CMK (cell line): Measurements from ENCODE around the gene MYCL.

Experiments
- DNase-seq: peaks from one replicate; pipeline ENCODE4 v3.0.0-alpha.2; 2010; ENCODE audit warnings: low read depth

MYCL gene

DNA sequence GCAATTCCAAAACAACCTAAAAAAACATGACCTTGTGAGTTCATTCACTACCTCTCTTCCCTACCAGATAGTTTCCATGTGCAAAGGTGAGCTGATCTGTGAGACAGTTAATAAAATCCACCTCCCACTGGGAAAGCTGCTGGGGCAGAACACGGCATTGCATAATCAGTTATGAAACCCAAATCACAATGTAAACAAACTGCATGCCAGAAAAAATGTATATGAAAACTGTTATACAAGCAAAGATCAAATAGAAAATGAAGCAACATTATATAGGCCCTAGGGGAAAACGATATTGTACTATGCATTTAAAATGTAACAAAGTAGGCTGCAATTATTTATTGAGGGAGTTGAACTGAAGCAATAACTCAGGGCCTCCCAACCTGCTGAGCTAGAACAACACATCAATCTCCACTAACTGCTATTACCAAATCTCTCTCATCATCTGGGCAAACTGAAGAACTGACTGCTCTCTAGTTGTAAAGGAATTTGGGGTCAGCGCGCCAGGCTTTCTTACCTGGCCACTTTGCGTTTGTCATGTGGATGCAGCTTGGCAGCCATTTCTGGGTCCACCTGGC is 49.4 kb downstream of the MYCL start:
- no peak for DNase-seq

DNA sequence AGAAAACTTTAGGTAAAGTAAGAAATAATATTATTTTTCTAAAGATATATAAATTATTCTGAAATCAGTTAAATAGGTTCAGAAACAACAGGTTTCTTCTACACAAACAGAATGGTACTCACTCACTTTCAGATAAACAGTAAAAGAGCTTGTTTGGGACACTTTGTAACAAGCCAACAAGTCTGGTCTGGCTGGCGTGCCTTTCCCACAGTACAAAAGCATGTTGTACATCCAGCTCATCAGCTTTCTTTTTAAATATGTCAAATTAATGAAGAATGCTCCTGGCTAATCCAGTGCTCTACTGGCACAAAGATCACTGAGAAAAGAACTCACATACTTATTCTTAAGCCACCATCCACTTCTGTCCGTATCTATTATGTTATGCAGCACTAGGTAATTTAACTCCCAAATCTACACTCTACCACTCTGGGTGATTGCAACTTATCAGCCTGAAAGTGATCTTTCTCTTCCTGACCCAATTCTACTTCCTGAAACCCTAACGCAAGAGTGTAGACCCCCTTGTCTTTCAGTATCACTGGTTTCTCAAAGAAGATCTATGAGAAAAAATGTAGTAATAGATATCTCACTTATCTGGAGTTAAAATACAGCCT is 51.0 kb downstream of the MYCL start:
- DNase-seq: no peak

GRCh38 chr1:39849203-39849602 is 52.5 kb downstream of the MYCL start:
- no peak for DNase-seq

GRCh38 chr1:39847940-39848339 is 53.8 kb downstream of the MYCL start:
- DNase-seq: no peak

DNA sequence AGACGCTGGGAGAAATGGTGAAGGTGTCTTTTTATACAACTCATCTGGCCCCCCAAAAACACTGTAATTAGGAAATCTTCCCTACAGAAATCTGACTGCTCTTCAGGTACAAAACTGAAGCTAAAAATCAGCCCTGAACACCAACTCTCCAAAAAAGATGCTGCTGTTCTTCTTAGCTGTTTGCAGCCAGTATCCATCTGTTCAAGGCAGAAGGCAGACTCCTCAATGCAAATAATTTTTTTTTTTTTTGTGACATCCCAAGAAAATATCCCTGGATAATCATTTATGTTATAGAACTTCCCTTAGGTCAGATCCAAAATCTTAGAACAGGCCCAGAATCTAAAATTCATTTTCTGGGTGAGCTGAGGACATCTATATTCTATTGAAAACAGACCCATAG is 54.9 kb downstream of the MYCL start:
- DNase-seq: no peak

GRCh38 chr1:39845569-39846566 is 55.8 kb downstream of the MYCL start:
- peak; percentile 86 for DNase-seq
